Astrocyte (in vitro differentiated cells and primary cell): ENCODE data around the gene KRTAP4-3. TPM values are rescaled to one million over a fixed set of nuclear protein-coding genes. Genes with fewer than 3 reads are reported as not detected.
"Not testable (repeated sequence)": the region's sequence is repeated elsewhere in the genome, so short reads cannot be mapped to it uniquely, and the experiment has no call there.

ENCODE experiments used
- DNase-seq: peaks from one replicate; pipeline ENCODE4 v3.0.0-alpha.2; 2010; ENCODE audit warnings: low read depth
- FAIRE-seq: peaks from 2 replicates; lab custom pipeline; 2011; peaks lifted over from hg19 to GRCh38; lab: Jason Lieb, UNC
- H2AFZ ChIP-seq: 2 replicates; pipeline ENCODE4 v1.6.0; 2012; ENCODE audit warnings: low read depth, low read length, inconsistent platforms
- H3K27ac ChIP-seq: 2 replicates; pipeline ENCODE4 v1.5.1; 2011; ENCODE audit warnings: low read depth, low read length, inconsistent platforms
- H3K27me3 ChIP-seq: 2 replicates; pipeline ENCODE4 v1.6.0; 2011; ENCODE audit warnings: low read length, inconsistent platforms; ENCODE audit not compliant: insufficient read depth
- H3K36me3 ChIP-seq: 2 replicates; pipeline ENCODE4 v1.5.1; 2011; ENCODE audit warnings: low read length, inconsistent platforms; ENCODE audit not compliant: insufficient read depth
- H3K4me1 ChIP-seq: 2 replicates; pipeline ENCODE4 v1.5.1; 2011; ENCODE audit warnings: low read length, inconsistent platforms; ENCODE audit not compliant: insufficient read depth
- H3K4me2 ChIP-seq: 2 replicates; pipeline ENCODE4 v1.6.0; 2012; ENCODE audit warnings: low read length, inconsistent platforms
- H3K4me3 ChIP-seq: 2 replicates; pipeline ENCODE4 v1.5.1; 2011; ENCODE audit warnings: low read depth, mild to moderate bottlenecking, low read length, inconsistent platforms; ENCODE audit not compliant: insufficient read depth
- H3K79me2 ChIP-seq: 2 replicates; pipeline ENCODE4 v1.6.0; 2012; ENCODE audit warnings: mild to moderate bottlenecking, low read length, inconsistent platforms; ENCODE audit not compliant: insufficient read depth
- H3K9ac ChIP-seq: 2 replicates; pipeline ENCODE4 v1.6.0; 2012; ENCODE audit warnings: mild to moderate bottlenecking, low read length, inconsistent platforms
- H3K9me3 ChIP-seq: 2 replicates; pipeline ENCODE4 v1.5.1; 2012; ENCODE audit warnings: low read depth, mild to moderate bottlenecking, low read length, inconsistent platforms; ENCODE audit not compliant: insufficient read depth
- H4K20me1 ChIP-seq: 2 replicates; pipeline ENCODE4 v1.6.0; 2012; ENCODE audit warnings: low read length, inconsistent platforms; ENCODE audit not compliant: insufficient read depth
- H3K27ac Mint-ChIP-seq: one replicate; pipeline ENCODE4 v1.8.0; 2021; ENCODE audit warnings: mild to moderate bottlenecking, mixed read lengths; ENCODE audit not compliant: unreplicated experiment
- H3K27me3 Mint-ChIP-seq: one replicate; pipeline ENCODE4 v1.8.0; 2021; ENCODE audit warnings: low read depth, mixed read lengths; ENCODE audit not compliant: unreplicated experiment
- H3K36me3 Mint-ChIP-seq: one replicate; pipeline ENCODE4 v1.8.0; 2021; ENCODE audit warnings: low read depth, mixed read lengths; ENCODE audit not compliant: unreplicated experiment
- H3K4me1 Mint-ChIP-seq: one replicate; pipeline ENCODE4 v1.8.0; 2021; ENCODE audit warnings: low read depth, mixed read lengths; ENCODE audit not compliant: unreplicated experiment
- H3K4me3 Mint-ChIP-seq: one replicate; pipeline ENCODE4 v1.8.0; 2021; ENCODE audit warnings: mild to moderate bottlenecking, moderate library complexity, mixed read lengths; ENCODE audit not compliant: unreplicated experiment
- H3K9me3 Mint-ChIP-seq: one replicate; pipeline ENCODE4 v1.8.0; 2021; ENCODE audit warnings: mild to moderate bottlenecking, mixed read lengths; ENCODE audit not compliant: unreplicated experiment
- EZH2 ChIP-seq: IDR thresholded peaks from 2 replicates; pipeline ENCODE4 v1.6.1; 2012; ENCODE audit warnings: mild to moderate bottlenecking, low read length, inconsistent platforms; ENCODE audit not compliant: insufficient read depth
- total RNA-seq: library from RNA; stranded (reverse); gene quantifications from 2 replicates; pipeline ENCODE4 v1.2.1, GENCODE V29; 2021
- TF ChIP-seq, protein P1 (sequence below): IDR thresholded peaks from 2 replicates; pipeline ENCODE4 v1.5.1; 2011; ENCODE audit warnings: low read depth, mild to moderate bottlenecking, inconsistent platforms, low read length, moderate library complexity; ENCODE audit not compliant: insufficient read depth

KRTAP4-3 gene
- total RNA-seq, 1 donor from 2014 or later, result not detected

DNA sequence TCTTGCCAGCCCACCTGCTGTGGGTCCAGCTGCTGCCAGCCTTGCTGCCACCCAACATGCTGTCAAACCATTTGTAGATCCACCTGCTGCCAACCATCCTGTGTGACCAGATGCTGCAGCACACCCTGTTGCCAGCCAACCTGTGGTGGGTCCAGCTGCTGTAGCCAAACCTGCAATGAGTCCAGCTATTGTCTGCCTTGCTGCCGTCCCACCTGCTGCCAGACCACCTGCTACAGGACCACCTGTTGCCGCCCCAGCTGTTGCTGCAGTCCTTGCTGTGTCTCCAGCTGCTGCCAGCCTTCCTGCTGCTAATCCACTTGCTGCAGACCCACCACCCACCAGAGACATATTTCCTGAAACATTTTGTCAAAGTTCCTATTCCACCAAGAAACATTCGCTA lies 22.3 kb upstream of the KRTAP4-3 start:
- no peaks in the 10 kb centered on the region for H4K20me1 ChIP-seq
- no peaks in the 10 kb centered on the region for H3K4me1 ChIP-seq
- no peaks in the 10 kb centered on the region for H3K79me2 ChIP-seq
- peaks cover 8% of the 10 kb centered on the region for H3K27me3 Mint-ChIP-seq
- no peak overlapping the region for H3K4me3 Mint-ChIP-seq
- no peaks in the 10 kb centered on the region for H3K9me3 ChIP-seq
- no peak overlapping the region for H3K27ac Mint-ChIP-seq
- no peak overlapping the region for H3K4me3 ChIP-seq
- no peak overlapping the region for H2AFZ ChIP-seq
- no peak overlapping the region for H3K27ac ChIP-seq
- H3K27me3 ChIP-seq, result no peaks in the 10 kb centered on the region
- H3K4me1 Mint-ChIP-seq, result no peaks in the 10 kb centered on the region
- DNase-seq (no peak), FAIRE-seq (no peak)
- no peaks in the 10 kb centered on the region for H3K36me3 ChIP-seq
- TF ChIP-seq, protein P1, sequence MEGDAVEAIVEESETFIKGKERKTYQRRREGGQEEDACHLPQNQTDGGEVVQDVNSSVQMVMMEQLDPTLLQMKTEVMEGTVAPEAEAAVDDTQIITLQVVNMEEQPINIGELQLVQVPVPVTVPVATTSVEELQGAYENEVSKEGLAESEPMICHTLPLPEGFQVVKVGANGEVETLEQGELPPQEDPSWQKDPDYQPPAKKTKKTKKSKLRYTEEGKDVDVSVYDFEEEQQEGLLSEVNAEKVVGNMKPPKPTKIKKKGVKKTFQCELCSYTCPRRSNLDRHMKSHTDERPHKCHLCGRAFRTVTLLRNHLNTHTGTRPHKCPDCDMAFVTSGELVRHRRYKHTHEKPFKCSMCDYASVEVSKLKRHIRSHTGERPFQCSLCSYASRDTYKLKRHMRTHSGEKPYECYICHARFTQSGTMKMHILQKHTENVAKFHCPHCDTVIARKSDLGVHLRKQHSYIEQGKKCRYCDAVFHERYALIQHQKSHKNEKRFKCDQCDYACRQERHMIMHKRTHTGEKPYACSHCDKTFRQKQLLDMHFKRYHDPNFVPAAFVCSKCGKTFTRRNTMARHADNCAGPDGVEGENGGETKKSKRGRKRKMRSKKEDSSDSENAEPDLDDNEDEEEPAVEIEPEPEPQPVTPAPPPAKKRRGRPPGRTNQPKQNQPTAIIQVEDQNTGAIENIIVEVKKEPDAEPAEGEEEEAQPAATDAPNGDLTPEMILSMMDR, result no peak
- TF ChIP-seq EZH2, result no peak
- H3K4me2 ChIP-seq, result no peak overlapping the region
- no peaks in the 10 kb centered on the region for H3K36me3 Mint-ChIP-seq
- no peak overlapping the region for H3K9ac ChIP-seq
- H3K9me3 Mint-ChIP-seq, result peaks cover 2% of the 10 kb centered on the region

DNA sequence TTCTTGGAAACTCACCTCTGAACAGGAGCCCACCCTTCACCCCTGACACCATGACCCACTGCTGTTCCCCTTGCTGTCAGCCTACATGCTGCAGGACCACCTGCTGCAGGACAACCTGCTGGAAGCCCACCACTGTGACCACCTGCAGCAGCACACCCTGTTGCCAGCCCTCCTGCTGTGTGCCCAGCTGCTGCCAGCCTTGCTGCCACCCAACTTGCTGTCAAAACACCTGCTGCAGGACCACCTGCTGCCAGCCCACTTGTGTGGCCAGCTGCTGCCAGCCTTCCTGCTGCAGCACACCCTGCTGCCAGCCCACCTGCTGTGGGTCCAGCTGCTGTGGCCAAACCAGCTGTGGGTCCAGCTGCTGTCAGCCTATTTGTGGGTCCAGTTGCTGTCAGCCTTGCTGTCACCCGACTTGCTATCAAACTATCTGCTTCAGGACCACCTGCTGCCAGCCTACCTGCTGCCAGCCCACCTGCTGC lies 21.9 kb upstream of the KRTAP4-3 start, which contains the start of gene KRTAP9-1:
Gene KRTAP9-1, plus strand, starts transcription at position 51 of the 482 bp plus-strand sequence. Its CDS starts 0 bp downstream, at position 51.
- H3K4me3 ChIP-seq, H3K9ac ChIP-seq, H3K4me1 Mint-ChIP-seq, H3K27ac ChIP-seq, H4K20me1 ChIP-seq, H3K9me3 Mint-ChIP-seq, H3K79me2 ChIP-seq, H3K4me1 ChIP-seq, H3K4me2 ChIP-seq, H3K27ac Mint-ChIP-seq, H3K9me3 ChIP-seq, DNase-seq, H3K27me3 ChIP-seq, H3K36me3 ChIP-seq, H3K27me3 Mint-ChIP-seq, H3K4me3 Mint-ChIP-seq, H2AFZ ChIP-seq, H3K36me3 Mint-ChIP-seq, FAIRE-seq: not testable (repeated sequence)

DNA sequence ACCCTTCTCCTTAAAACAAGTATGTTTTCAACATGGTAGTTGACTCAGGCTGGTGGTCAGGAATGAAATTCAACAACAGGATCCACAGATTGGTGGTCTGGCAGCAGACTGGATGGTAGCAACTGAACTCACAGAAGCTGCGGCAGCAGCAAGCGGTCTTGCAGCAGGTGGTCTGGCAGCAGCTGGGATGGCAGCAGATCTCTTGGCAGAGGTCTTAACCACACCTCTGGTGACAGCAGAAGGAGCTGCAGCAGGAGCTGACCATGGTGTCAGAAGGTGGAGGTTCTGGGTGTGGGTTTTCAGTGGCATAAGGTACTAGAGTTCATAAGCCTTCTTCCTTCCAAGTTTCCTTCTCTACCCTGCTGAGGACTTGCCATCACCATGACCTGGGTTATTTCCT lies 18.9 kb upstream of the KRTAP4-3 start:
- Histone ChIP-seq H3K9me3 (no peaks in the 10 kb centered on the region), H3K36me3 (no peaks in the 10 kb centered on the region), H3K79me2 (no peaks in the 10 kb centered on the region), H4K20me1 (no peaks in the 10 kb centered on the region), H2AFZ (no peak overlapping the region), H3K4me2 (no peak overlapping the region), H3K27me3 (no peaks in the 10 kb centered on the region), H3K4me3 (no peak overlapping the region), H3K4me1 (no peaks in the 10 kb centered on the region), H3K27ac (no peak overlapping the region), H3K9ac (no peak overlapping the region)
- peaks cover 4% of the 10 kb centered on the region for H3K9me3 Mint-ChIP-seq
- H3K27me3 Mint-ChIP-seq, result peaks cover 8% of the 10 kb centered on the region
- TF ChIP-seq EZH2, result no peak
- TF ChIP-seq, protein P1, result no peak
- no peak overlapping the region for H3K4me3 Mint-ChIP-seq
- no peak overlapping the region for H3K27ac Mint-ChIP-seq
- DNase-seq, result no peak
- no peak for FAIRE-seq
- no peaks in the 10 kb centered on the region for H3K4me1 Mint-ChIP-seq
- no peaks in the 10 kb centered on the region for H3K36me3 Mint-ChIP-seq
